ENCODE data around the gene CPLANE1.
A peak's percentile ranks its signal among the peaks of the same experiment; 100 is the strongest.
"Not testable (repeated sequence)": the region's sequence is repeated elsewhere in the genome, so short reads cannot be mapped to it uniquely, and the experiment has no call there.

CPLANE1 gene

DNA sequence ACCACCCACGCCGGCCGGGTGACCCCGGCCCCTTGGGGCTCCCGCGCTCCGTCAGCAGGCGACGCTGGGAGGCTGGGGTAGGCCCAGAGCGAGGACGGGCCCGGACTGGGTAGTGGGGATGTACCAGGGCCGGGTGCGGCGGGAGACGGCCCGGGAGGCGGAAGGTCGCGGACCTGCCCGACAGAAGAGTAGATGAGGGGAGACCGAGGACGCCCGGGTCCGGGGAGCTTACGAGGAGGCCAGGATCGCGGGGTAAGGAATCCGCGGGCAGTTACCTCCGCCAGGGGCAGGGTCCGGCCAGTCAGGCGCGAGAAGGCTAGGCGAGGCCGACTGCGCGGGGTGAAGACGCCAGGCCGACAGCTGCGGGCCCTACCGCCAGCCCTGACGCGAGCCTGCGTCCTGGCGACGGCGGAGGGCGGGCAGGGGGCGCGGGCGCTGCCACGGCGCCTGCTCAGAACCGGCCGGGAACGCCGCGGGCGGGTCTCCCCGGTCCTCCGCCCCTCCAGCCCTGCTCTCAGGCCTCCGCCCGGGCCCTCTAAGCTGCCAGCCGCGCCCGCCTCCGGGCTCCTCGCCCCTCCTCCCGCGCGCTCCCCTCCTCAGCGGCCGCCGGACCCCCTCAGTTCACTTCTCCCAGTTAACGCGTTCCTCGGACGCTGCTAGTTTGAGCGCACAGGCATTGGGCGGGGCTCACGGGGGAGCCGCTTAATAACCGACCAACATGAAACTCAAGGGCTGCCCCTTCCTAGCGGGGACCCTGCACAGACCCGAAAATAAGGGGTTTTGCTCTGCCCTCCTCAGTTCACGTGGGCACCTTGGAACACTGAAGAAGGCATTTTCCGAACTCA, at the start of gene CPLANE1:
CPLANE1 (minus strand) TSS at position 407 of the 845 bp plus-strand sequence. CDS start 1,678 bp downstream, outside the sequence.
- DNase-seq, result peak; percentile 25 to 30

- not testable (repeated sequence) for DNase-seq
These were observed 47.1 kb upstream of the CPLANE1 start for GRCh38 chr5:37296313-37296712.

DNA sequence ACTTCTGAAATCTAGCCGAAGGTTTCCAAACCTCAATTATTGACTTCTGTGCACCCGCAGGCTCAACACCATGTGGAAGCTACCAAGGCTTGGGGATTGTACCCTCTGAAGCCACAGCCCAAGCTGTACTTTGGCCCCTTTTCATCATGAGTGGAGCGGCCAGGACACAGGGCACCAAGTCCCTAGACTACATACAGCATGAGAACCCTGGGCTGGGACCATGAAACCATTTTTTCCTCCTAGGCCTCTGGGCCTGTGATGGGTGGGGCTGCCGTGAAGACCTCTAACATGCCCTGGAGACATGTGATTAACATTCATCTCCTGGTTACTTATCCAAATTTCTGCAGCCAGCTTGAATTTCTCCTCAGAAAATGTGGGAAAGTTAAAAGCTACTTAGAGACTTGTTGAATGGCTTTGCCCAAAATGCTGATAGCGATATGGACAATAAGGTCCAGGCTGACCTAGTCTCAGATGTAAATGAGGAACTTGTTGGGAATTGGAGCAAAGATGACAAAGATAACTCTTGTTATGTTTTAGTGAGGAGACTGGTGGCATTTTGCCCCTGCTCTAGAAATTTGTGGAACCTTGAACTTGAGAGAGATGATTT, 34.1 kb upstream of the CPLANE1 start:
- DNase-seq, result no peak

GRCh38 chr5:37275511-37275910, 26.3 kb upstream of the CPLANE1 start:
- no peak for DNase-seq

DNA sequence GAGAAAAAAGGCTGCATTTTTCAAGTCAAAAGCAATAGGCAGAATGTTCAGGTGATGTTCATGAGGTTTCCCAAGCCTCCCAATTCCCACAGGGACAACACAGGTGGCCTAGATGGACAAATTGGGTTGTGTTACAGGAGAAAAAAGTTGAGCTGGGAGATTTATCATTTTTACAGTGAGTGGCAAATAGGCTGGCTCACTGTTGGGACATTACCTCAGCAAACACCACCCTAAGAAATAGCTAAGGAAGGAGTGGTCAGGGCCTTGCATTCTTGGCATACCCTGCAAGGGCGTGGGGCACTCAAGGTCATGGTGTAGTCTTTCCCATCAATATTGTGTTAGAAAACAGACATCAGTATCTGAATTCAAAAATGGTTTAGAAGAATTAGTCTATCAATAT, 23.3 kb upstream of the CPLANE1 start:
- no peak for DNase-seq

- not testable (repeated sequence) for DNase-seq
These were observed 18.9 kb upstream of the CPLANE1 start for GRCh38 chr5:37268100-37268499.

GRCh38 chr5:37255774-37256358, 6.7 kb upstream of the CPLANE1 start:
- DNase-seq, result no peak

GRCh38 chr5:37254581-37254980, 5.4 kb upstream of the CPLANE1 start:
- DNase-seq, result no peak

DNA sequence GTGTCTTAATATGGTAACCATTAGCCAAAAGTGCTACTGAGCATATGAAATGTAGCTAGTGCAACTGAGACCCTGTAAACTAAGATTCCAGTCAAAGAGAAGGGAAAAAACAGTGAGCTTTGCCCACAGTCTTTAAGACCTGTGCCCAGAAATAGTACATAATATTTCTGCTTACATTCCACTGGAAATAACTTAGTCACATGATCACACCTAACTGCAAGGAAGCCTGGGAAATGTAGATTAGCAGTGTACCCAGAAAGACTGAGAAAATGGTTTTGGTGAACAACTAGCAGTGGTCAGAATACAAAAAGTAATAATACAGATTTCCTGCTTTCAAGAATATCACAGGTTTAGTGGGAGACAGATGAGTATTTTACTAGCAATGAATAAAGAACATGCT, 2.5 kb upstream of the CPLANE1 start:
- no peak for DNase-seq

DNA sequence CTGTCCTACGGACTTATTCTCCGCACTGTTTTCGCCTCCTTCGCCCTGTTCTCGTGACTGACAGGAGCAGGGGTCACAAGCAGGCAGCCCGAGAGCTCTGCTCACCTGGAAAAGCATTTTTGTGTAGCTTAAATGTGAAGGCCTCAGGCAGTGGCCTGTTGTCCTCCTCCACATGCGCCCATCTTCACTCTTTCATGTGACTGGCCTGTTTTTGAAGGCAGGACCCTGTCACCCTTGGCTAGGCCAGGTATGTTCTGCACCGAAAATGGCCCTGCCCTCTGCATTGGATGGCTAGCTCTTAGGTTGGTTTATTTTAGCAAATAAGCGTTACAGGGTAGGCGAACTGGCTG, 614 bp upstream of the CPLANE1 start:
- no peak for DNase-seq

GRCh38 chr5:37248421-37248969, 681 bp downstream of the CPLANE1 start:
- DNase-seq, result no peak

DNA sequence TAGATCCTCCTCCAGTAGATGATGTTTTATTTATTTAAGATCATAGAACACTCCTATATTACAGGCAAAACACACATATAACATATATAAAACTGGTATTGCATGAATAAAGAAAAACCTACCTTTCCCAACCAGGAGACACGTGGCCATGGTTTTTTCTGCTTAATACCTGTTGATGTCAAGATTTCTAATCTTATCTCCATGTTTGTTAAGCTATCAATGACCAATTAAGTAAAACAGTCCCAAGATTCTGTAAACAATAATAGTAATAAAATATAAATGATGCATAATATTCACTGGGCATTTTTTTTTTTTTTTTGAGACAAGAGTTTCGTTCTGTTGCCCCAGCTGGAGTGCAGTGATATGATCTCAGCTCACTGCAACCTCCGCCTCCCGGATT, 1.7 kb downstream of the CPLANE1 start:
- DNase-seq, result no peak

DNA sequence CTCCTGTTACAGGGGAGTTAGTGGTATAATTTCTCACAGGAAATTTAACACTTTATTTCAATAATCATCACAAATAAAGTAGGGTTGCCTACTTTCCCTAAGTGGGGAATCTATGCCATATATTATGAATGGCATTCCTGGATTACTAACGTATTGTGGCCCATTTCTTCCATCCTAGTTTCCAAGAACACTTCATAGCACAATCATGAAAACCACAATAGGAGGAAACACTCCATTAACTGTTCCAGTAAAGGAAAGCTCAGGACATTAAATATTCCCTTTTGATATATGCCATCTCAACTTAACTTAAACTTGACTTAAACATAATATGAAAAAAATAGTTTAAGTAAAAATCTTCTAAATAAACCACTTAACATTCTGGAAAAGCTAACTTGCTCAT, 2.1 kb downstream of the CPLANE1 start:
- no peak for DNase-seq

DNA sequence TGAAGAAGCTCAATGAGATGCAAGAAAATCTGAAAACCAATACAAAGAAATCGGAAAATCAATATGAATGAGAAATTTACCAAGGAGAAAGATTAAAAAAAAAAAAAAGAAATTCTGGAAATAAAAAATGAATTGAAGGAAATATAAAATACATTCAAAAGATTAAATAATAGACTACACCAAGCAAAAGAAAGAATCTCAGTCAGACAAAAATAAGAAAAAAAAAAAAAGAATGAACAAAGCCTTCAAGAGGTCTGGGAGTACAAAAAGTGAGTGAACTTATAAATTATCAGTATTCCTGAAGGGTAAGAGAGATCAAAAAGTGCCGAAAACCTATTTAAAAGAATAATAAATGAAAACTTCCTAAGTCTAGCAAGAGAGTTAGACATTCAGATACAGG, 14.9 kb downstream of the CPLANE1 start:
- no peak for DNase-seq

DNA sequence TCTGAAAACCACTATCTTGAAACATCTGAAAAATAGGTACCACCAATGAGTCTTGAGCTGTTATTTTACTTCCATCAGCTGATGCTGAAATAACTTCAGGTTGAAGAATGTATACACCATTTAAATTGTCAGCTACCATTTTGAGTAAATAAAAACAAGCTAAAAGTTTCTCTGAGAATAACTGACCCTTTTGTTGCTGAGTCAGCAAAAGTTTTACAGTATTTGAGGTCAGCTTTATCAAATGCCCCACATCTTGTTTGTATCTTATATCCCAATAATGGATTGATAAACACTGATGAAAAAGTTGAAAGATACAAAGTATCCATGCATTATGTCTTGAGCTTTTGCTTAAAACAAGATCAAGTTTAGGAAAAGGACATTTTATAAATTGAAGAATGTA, 22.8 kb downstream of the CPLANE1 start:
- no peak for DNase-seq

- DNase-seq, result no peak
These were observed 27.0 kb downstream of the CPLANE1 start for GRCh38 chr5:37222181-37222580.

- not testable (repeated sequence) for DNase-seq
These were observed 28.8 kb downstream of the CPLANE1 start for GRCh38 chr5:37220426-37220825.

- DNase-seq, result not testable (repeated sequence)
These were observed 29.8 kb downstream of the CPLANE1 start for GRCh38 chr5:37219384-37219783.

DNA sequence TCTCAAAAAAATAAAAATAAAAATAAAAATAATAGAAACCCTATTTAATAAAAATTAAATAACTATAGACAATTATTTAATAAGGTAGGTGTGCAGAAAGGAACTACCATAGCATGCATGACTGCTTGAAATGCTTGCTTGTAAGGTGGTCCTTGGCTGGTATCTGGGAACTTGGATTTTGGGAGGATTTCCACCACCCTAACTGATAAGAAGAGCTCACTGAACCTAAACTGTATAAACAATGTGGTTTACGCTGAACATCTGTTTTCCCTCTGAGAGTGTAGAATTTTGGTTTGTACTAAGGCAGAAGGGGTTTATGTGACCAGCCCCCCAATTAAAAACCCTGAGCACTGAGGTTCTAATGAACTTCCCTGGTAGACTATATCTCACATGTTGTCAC, 31.2 kb downstream of the CPLANE1 start:
- no peak for DNase-seq

DNA sequence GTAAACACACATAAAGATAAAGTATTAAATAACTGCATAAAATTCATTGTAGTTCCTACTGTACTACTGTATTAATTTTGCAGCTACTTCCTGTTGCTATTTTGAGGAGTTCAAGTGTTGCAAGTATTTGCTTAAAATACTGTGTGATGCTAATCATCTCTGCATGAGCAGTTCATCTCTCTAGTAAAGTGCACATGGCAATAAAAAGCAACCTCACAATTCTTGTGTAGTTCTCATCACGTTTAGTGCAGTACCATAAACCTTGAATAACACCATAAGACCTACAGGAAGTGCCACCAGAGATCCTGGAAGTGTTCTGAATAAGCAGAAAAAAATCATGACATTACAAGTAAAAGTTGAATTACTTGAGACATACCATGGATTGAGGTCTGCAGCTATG, 34.6 kb downstream of the CPLANE1 start:
- no peak for DNase-seq

DNA sequence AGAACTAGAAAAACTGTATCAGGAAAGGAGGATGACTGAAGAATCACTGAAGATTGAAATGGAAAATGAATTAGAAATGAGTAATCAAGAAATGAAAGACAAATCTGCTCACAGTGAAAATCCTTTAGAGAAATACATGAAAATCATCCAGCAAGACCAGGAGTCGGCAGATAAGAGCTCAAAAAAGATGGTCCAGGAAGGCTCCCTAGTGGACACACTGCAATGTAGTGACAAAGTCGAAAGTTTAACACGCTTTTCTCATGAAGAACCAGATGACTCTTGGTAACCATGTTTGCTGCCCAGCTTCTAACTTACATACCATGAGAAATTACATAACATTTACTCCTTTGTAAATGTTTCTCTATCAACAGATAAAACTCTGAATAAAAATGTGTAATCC, 37.1 kb downstream of the CPLANE1 start:
- DNase-seq, result no peak

- no peak for DNase-seq
These were observed 37.5 kb downstream of the CPLANE1 start for GRCh38 chr5:37211661-37212060.

GRCh38 chr5:37208883-37209797, 40.0 kb downstream of the CPLANE1 start:
- DNase-seq, result no peak
